CD4-positive, alpha-beta T cell (primary cell): ENCODE measurements around the gene ATAD2B. TPM values are rescaled to one million over a fixed set of nuclear protein-coding genes. Genes with fewer than 3 reads are reported as not detected.

Experiments
- ATAC-seq: fragments of 200-7000 bp; cut with Tn5 transposase; one replicate; pipeline ENCODE4 v1.10.0; 2022; ENCODE audit warnings: mild to moderate bottlenecking; ENCODE audit not compliant: poor library complexity
- CTCF ChIA-PET: fragments of 350-600 bp; sonication (Branson Sonifier 250); formaldehyde crosslinking; loops from one replicate; lab custom pipeline; 2021; ENCODE audit warnings: antibody characterized with exemption, inconsistent platforms; lab: Charles Lee
- POLR2A ChIA-PET: fragments of 350-600 bp; sonication (Branson Sonifier 250); formaldehyde crosslinking; loops from one replicate; lab custom pipeline; 2021; ENCODE audit warnings: antibody characterized with exemption, inconsistent platforms; lab: Charles Lee
- DNase-seq, 14 experiments: peaks; one replicate each; pipeline ENCODE4 v3.0.0-alpha.2; 2013 to 2020; ENCODE audit warnings: mixed read lengths in 2 of 14
- H3K27ac ChIP-seq, 2 donors: one replicate each; pipeline versions ENCODE4 v1.5.1 to v1.7.0; 2013; ENCODE audit warnings: low read length in 2 of 2, low read depth in 1 of 2, mild to moderate bottlenecking in 1 of 2
- H3K27me3 ChIP-seq, 2 experiments: 1 replicate in 1 of 2; 2 replicates in 1 of 2; pipeline versions ENCODE4 v1.6.1 to v1.7.0; 2013; ENCODE audit warnings: low read length in 2 of 2, control low read depth in 1 of 2, mild to moderate bottlenecking in 1 of 2, moderate library complexity in 1 of 2; ENCODE audit not compliant: insufficient read depth in 2 of 2, control insufficient read depth in 1 of 2
- H3K36me3 ChIP-seq: one replicate; pipeline ENCODE4 v1.6.1; 2013; ENCODE audit warnings: low read length, control low read depth; ENCODE audit not compliant: insufficient read depth
- H3K4me1 ChIP-seq: one replicate; pipeline ENCODE4 v1.6.1; 2013; ENCODE audit warnings: low read length, control low read depth; ENCODE audit not compliant: insufficient read depth
- H3K4me3 ChIP-seq: one replicate; pipeline ENCODE4 v1.5.1; 2013; ENCODE audit warnings: mild to moderate bottlenecking, low read length, moderate library complexity
- H3K9me3 ChIP-seq, 2 experiments: 1 replicate in 1 of 2; 2 replicates in 1 of 2; pipeline versions ENCODE4 v1.6.1 to v1.7.0; 2013; ENCODE audit warnings: low read length in 2 of 2, mild to moderate bottlenecking in 2 of 2, control low read depth in 1 of 2, moderate library complexity in 1 of 2; ENCODE audit not compliant: control insufficient read depth in 1 of 2, insufficient read depth in 1 of 2
- H3K27ac Mint-ChIP-seq: one replicate; pipeline ENCODE4 v1.8.0; 2020; ENCODE audit warnings: mixed read lengths
- H3K27me3 Mint-ChIP-seq: one replicate; pipeline ENCODE4 v1.8.0; 2021; ENCODE audit warnings: mixed read lengths
- H3K36me3 Mint-ChIP-seq: one replicate; pipeline ENCODE4 v1.8.0; 2021; ENCODE audit warnings: low read depth, mixed read lengths
- H3K4me1 Mint-ChIP-seq: one replicate; pipeline ENCODE4 v1.8.0; 2021; ENCODE audit warnings: low read depth, mixed read lengths
- H3K4me3 Mint-ChIP-seq: one replicate; pipeline ENCODE4 v1.8.0; 2020; ENCODE audit warnings: mild to moderate bottlenecking, mixed read lengths
- H3K9me3 Mint-ChIP-seq: one replicate; pipeline ENCODE4 v1.8.0; 2020; ENCODE audit warnings: mixed read lengths
- CTCF ChIP-seq: fragments of 200-600 bp; IDR thresholded peaks from one replicate; pipeline ENCODE4 v1.8.0; 2022; ENCODE audit warnings: antibody characterized with exemption, mild to moderate bottlenecking
- intact Hi-C, 2 experiments: fragments of 100-400 bp; cut with DNase I in 1 of 2; cut with micrococcal nuclease in 1 of 2; formaldehyde crosslinking; loops; one replicate each; pipeline versions ENCODE4 v1.15.1 to v1.9.0; 2023 to 2025; cut with DNase I, micrococcal nuclease
- total RNA-seq, 174 experiments: library from RNA in 2 of 174; stranded (reverse) in 2 of 174; gene quantifications; one replicate each; pipeline ENCODE4 v1.2.3 and lab custom pipeline; 2021 to 2026

The ATAD2B gene
- total RNA-seq, 2 experiments from 2014 or later: 30.7 to 35.4 TPM

- Mint-ChIP-seq H3K27me3 (no peaks in the 10 kb centered on the region), H3K9me3 (no peaks in the 10 kb centered on the region)
- POLR2A ChIA-PET: no interaction called here
Observed at GRCh38 chr2:23700627-23701026, 226.3 kb downstream of the ATAD2B start.

GRCh38 chr2:23699580-23699925 lies 227.4 kb downstream of the ATAD2B start:
- H3K9me3 Mint-ChIP-seq: no peaks in the 10 kb centered on the region
- Histone ChIP-seq H3K4me3 (no peak overlapping the region), H3K27me3 (no peaks in the 10 kb centered on the region), H3K9me3 (no peaks in the 10 kb centered on the region), H3K4me1 (no peaks in the 10 kb centered on the region), H3K36me3 (peaks cover 5% of the 10 kb centered on the region), H3K27ac (no peak overlapping the region)
- no peak for ATAC-seq
- peaks cover 27% of the 10 kb centered on the region for H3K36me3 Mint-ChIP-seq
- no peak overlapping the region for H3K27ac Mint-ChIP-seq
- intact Hi-C loops: no loop called here
- no peak for TF ChIP-seq CTCF
- no peaks in the 10 kb centered on the region for H3K27me3 Mint-ChIP-seq
- POLR2A ChIA-PET: no interaction called here
- H3K4me1 Mint-ChIP-seq: no peaks in the 10 kb centered on the region
- no peak for DNase-seq
- CTCF ChIA-PET: no interaction called here
- H3K4me3 Mint-ChIP-seq: no peak overlapping the region

More at GRCh38 chr2:23700627-23701026, 226.3 kb downstream of the ATAD2B start:
- CTCF ChIA-PET: no interaction called here
- Mint-ChIP-seq H3K36me3 (peaks cover 31% of the 10 kb centered on the region), H3K4me1 (no peaks in the 10 kb centered on the region), H3K4me3 (no peak overlapping the region), H3K27ac (no peak overlapping the region)
- Histone ChIP-seq H3K36me3 (peaks cover 5% of the 10 kb centered on the region), H3K27me3 (no peaks in the 10 kb centered on the region), H3K9me3 (no peaks in the 10 kb centered on the region), H3K4me1 (no peaks in the 10 kb centered on the region), H3K27ac (no peak overlapping the region), H3K4me3 (no peak overlapping the region)
- no peak for ATAC-seq
- intact Hi-C loops: no loop called here
- DNase-seq: no peak
- no peak for TF ChIP-seq CTCF

- Histone ChIP-seq H3K27ac (no peak overlapping the region), H3K27me3 (no peaks in the 10 kb centered on the region), H3K4me3 (no peak overlapping the region), H3K36me3 (peaks cover 5% of the 10 kb centered on the region), H3K9me3 (no peaks in the 10 kb centered on the region), H3K4me1 (no peaks in the 10 kb centered on the region)
- intact Hi-C loops: no loop called here
- ATAC-seq: no peak
- Mint-ChIP-seq H3K4me1 (no peaks in the 10 kb centered on the region), H3K9me3 (no peaks in the 10 kb centered on the region), H3K27me3 (no peaks in the 10 kb centered on the region), H3K4me3 (no peak overlapping the region), H3K36me3 (peaks cover 27% of the 10 kb centered on the region), H3K27ac (no peak overlapping the region)
- ChIA-PET POLR2A (no interaction called here), CTCF (no interaction called here)
- TF ChIP-seq CTCF: no peak
- DNase-seq: no peak
Observed at GRCh38 chr2:23698721-23699579, 228.0 kb downstream of the ATAD2B start.

Other genes with a start within 250 kb of the ATAD2B start
- 10 to 100 TPM; 12.9 to 16.7 TPM for gene UBXN2A, start 13.3 kb upstream of the ATAD2B start, total RNA-seq
- gene MFSD2B, start 83.0 kb upstream of the ATAD2B start, total RNA-seq: under 1 TPM; 0.28 to 0.30 TPM
- 1 to 10 TPM; 1.4 to 2.0 TPM for gene WDCP, start 120.3 kb upstream of the ATAD2B start, total RNA-seq
- under 1 TPM in 1 of 2 experiments, not detected in 1; 0.47 TPM for gene FKBP1B, start 122.6 kb upstream of the ATAD2B start, total RNA-seq
- gene SF3B6, start 149.2 kb upstream of the ATAD2B start, total RNA-seq: 10 to 100 TPM; 59.8 to 62.6 TPM
- gene TP53I3, start 157.7 kb upstream of the ATAD2B start, total RNA-seq: under 1 TPM; 0.20 to 0.30 TPM
- not detected for gene PFN4, start 196.2 kb upstream of the ATAD2B start, total RNA-seq
- 10 to 100 TPM; 21.6 to 24.2 TPM for gene FAM228B, start 196.3 kb upstream of the ATAD2B start, total RNA-seq
- under 1 TPM; 0.20 to 0.22 TPM for gene FAM228A, start 247.9 kb upstream of the ATAD2B start, total RNA-seq